Fibroblast of skin of scalp (primary cell): ENCODE measurements around the gene TMEM229B.

Experiments
- DNase-seq: peaks from one replicate; pipeline ENCODE4 v3.0.0-alpha.2; 2013

Gene TMEM229B

GRCh38 chr14:67514650-67515385 is 26.3 kb upstream of the TMEM229B start:
- DNase-seq: peak; percentile 32

GRCh38 chr14:67514203-67514607 is 25.7 kb upstream of the TMEM229B start:
- no peak for DNase-seq

GRCh38 chr14:67513631-67514108 is 25.1 kb upstream of the TMEM229B start:
- no peak for DNase-seq

- DNase-seq: no peak
Measured at GRCh38 chr14:67512463-67513310, 24.2 kb upstream of the TMEM229B start.

- DNase-seq: no peak
Measured at GRCh38 chr14:67510836-67511235, 22.3 kb upstream of the TMEM229B start.

GRCh38 chr14:67510121-67510520 is 21.6 kb upstream of the TMEM229B start:
- no peak for DNase-seq

- no peak for DNase-seq
Measured at GRCh38 chr14:67508956-67509355, 20.4 kb upstream of the TMEM229B start.

- DNase-seq: no peak
Measured at GRCh38 chr14:67505254-67505653, 16.7 kb upstream of the TMEM229B start.

GRCh38 chr14:67503331-67503730 is 14.8 kb upstream of the TMEM229B start:
- no peak for DNase-seq

GRCh38 chr14:67502867-67503266 is 14.3 kb upstream of the TMEM229B start:
- no peak for DNase-seq

GRCh38 chr14:67501670-67502069 is 13.1 kb upstream of the TMEM229B start:
- no peak for DNase-seq

GRCh38 chr14:67500981-67501380 is 12.5 kb upstream of the TMEM229B start:
- DNase-seq: no peak

GRCh38 chr14:67497716-67498115 is 9.2 kb upstream of the TMEM229B start:
- DNase-seq: no peak

- DNase-seq: no peak
Measured at GRCh38 chr14:67497216-67497615, 8.7 kb upstream of the TMEM229B start.

- DNase-seq: no peak
Measured at GRCh38 chr14:67495827-67496226, 7.3 kb upstream of the TMEM229B start.

- no peak for DNase-seq
Measured at GRCh38 chr14:67493092-67493717, 4.7 kb upstream of the TMEM229B start.

- DNase-seq: no peak
Measured at GRCh38 chr14:67492538-67492937, 4.0 kb upstream of the TMEM229B start.

- DNase-seq: no peak
Measured at GRCh38 chr14:67491741-67492507, 3.4 kb upstream of the TMEM229B start.

- no peak for DNase-seq
Measured at GRCh38 chr14:67491285-67491684, 2.8 kb upstream of the TMEM229B start.

GRCh38 chr14:67490196-67490595 is 1.7 kb upstream of the TMEM229B start:
- DNase-seq: no peak

- no peak for DNase-seq
Measured at GRCh38 chr14:67487332-67487731, 1.2 kb downstream of the TMEM229B start.

GRCh38 chr14:67486890-67487289 is 1.6 kb downstream of the TMEM229B start:
- DNase-seq: no peak
